HepG2 (cell line): ENCODE results near the gene ZFAND2B. TPM values are rescaled to one million over a fixed set of nuclear protein-coding genes. Genes with fewer than 3 reads are reported as not detected.

Experiments
- ATAC-seq: fragments of 200-7000 bp; cut with Tn5 transposase; 3 replicates; pipeline ENCODE4 v1.9.1; 2020; ENCODE audit warnings: mild to moderate bottlenecking, moderate library complexity
- BruUV-seq: library from RNA; stranded (reverse); fragments of 400-500 nt; replicated peaks from 2 replicates; lab custom pipeline; 2021; lab: Mats Ljungman, UMichigan
- CTCF ChIA-PET: fragments of 300-600 bp; formaldehyde crosslinking; extraction: SDS; loops from one replicate; lab custom pipeline; 2021; ENCODE audit warnings: low total read pairs, inconsistent platforms, low intra/inter-chr PET ratio; lab: Yijun Ruan, JAX
- POLR2A ChIA-PET: fragments of 350-600 bp; sonication (Branson Sonifier 250); formaldehyde crosslinking; loops from one replicate; lab custom pipeline; 2020; ENCODE audit warnings: antibody characterized with exemption, inconsistent platforms; lab: Yijun Ruan, JAX
- DNase-seq: peaks from one replicate; pipeline ENCODE4 v3.0.0-alpha.2; 2015; ENCODE audit warnings: low spot score
- FAIRE-seq: peaks from 3 replicates; lab custom pipeline; 2011; peaks lifted over from hg19 to GRCh38; lab: Jason Lieb, UNC
- H2AFZ ChIP-seq: one replicate; pipeline ENCODE4 v1.6.1; 2011; ENCODE audit warnings: low read length, inconsistent platforms
- H3K27ac ChIP-seq: fragments of 300-600 bp; 3 replicates; pipeline ENCODE4 v1.8.0; 2011; ENCODE audit warnings: mixed run types, mild to moderate bottlenecking, mixed read lengths, low read length, inconsistent platforms; ENCODE audit not compliant: insufficient read depth; ENCODE audit errors: extremely low read length
- H3K27me3 ChIP-seq, 2 experiments: fragments of 200-600 bp in 1 of 2; 2 replicates in 1 of 2; 3 replicates in 1 of 2; pipeline versions ENCODE4 v1.6.0 to v1.8.0; 2011; ENCODE audit warnings: low read length in 2 of 2, mild to moderate bottlenecking in 2 of 2, moderate library complexity in 2 of 2, inconsistent platforms in 1 of 2; ENCODE audit not compliant: insufficient read depth in 2 of 2, control insufficient read depth in 1 of 2
- H3K36me3 ChIP-seq, 2 experiments: fragments of 200-600 bp in 1 of 2; replicated peaks in 1 of 2; 2 replicates in 1 of 2; 3 replicates in 1 of 2; pipeline versions ENCODE4 v1.5.1 to v1.8.0; 2011; ENCODE audit warnings: low read length in 2 of 2, inconsistent platforms in 1 of 2; ENCODE audit not compliant: insufficient read depth in 2 of 2, control insufficient read depth in 1 of 2
- H3K4me1 ChIP-seq: 2 replicates; pipeline ENCODE4 v1.5.1; 2012; ENCODE audit warnings: low read length, inconsistent platforms; ENCODE audit not compliant: insufficient read depth
- H3K4me2 ChIP-seq: 2 replicates; pipeline ENCODE4 v1.6.0; 2011; ENCODE audit warnings: low read depth, low read length, inconsistent platforms
- H3K4me3 ChIP-seq, 3 experiments: fragments of 200-600 bp in 1 of 3; sonication (generic), shearing (Covaris generic) in 1 of 3; replicated peaks in 1 of 3; 2 replicates each; pipeline ENCODE4 v1.5.1; 2011 to 2016; ENCODE audit warnings: low read length in 3 of 3, inconsistent platforms in 2 of 3, low read depth in 2 of 3, mild to moderate bottlenecking in 2 of 3, control low read depth in 1 of 3, mixed read lengths in 1 of 3; ENCODE audit not compliant: insufficient read depth in 1 of 3
- H3K79me2 ChIP-seq: one replicate; pipeline ENCODE4 v1.6.1; 2011; ENCODE audit warnings: low read length, inconsistent platforms; ENCODE audit not compliant: insufficient read depth
- H3K9ac ChIP-seq: 2 replicates; pipeline ENCODE4 v1.6.0; 2011; ENCODE audit warnings: mild to moderate bottlenecking, low read depth, low read length, inconsistent platforms; ENCODE audit not compliant: insufficient read depth
- H3K9me3 ChIP-seq: 2 replicates; pipeline ENCODE4 v1.5.1; 2012; ENCODE audit warnings: mild to moderate bottlenecking, low read length
- H4K20me1 ChIP-seq: 2 replicates; pipeline ENCODE4 v1.6.0; 2011; ENCODE audit warnings: inconsistent platforms, mild to moderate bottlenecking, low read length, moderate library complexity; ENCODE audit not compliant: insufficient read depth
- FOXO4 ChIP-seq: sonication (generic); formaldehyde crosslinking; conservative IDR thresholded peaks from 2 replicates; pipeline ENCODE4 v1.8.1; 2023; ENCODE audit warnings: missing genetic modification reagents
- HNRNPLL ChIP-seq: fragments of 200-400 bp; formaldehyde crosslinking; IDR thresholded peaks from 2 replicates; pipeline ENCODE4 v1.6.1; 2017; ENCODE audit warnings: mild to moderate bottlenecking, low read depth, low read length; ENCODE audit not compliant: poor library complexity, severe bottlenecking
- MLXIP ChIP-seq: sonication (generic); formaldehyde crosslinking; IDR thresholded peaks from 2 replicates; pipeline ENCODE4 v1.9.0; 2021; ENCODE audit warnings: missing genetic modification reagents, borderline replicate concordance
- PCBP1 ChIP-seq: fragments of 200-400 bp; formaldehyde crosslinking; IDR thresholded peaks from 2 replicates; pipeline ENCODE4 v1.6.1; 2017; ENCODE audit warnings: mild to moderate bottlenecking, low read depth, low read length, borderline replicate concordance
- SIX4 ChIP-seq: sonication (generic); formaldehyde crosslinking; IDR thresholded peaks from 2 replicates; pipeline ENCODE4 v1.4.0; 2020; ENCODE audit warnings: missing genetic modification reagents
- ZBTB46 ChIP-seq: sonication (generic); formaldehyde crosslinking; IDR thresholded peaks from 2 replicates; pipeline ENCODE4 v1.4.0; 2020; ENCODE audit warnings: mild to moderate bottlenecking, missing genetic modification reagents, borderline replicate concordance
- ZMAT3 ChIP-seq: sonication (generic); formaldehyde crosslinking; conservative IDR thresholded peaks from 2 replicates; pipeline ENCODE4 v1.7.0; 2021; ENCODE audit warnings: missing genetic modification reagents
- ZNF207 ChIP-seq: fragments of 450-650 bp; IDR thresholded peaks from 2 replicates; pipeline ENCODE4 v1.6.1; 2016; ENCODE audit warnings: antibody characterized with exemption, borderline replicate concordance
- ZNF296 ChIP-seq: sonication (generic); formaldehyde crosslinking; conservative IDR thresholded peaks from 2 replicates; pipeline ENCODE4 v1.5.0; 2020; ENCODE audit warnings: mild to moderate bottlenecking, missing genetic modification reagents
- ZNF547 ChIP-seq: sonication (generic); formaldehyde crosslinking; IDR thresholded peaks from 2 replicates; pipeline ENCODE4 v1.5.1; 2020; ENCODE audit warnings: mild to moderate bottlenecking, missing genetic modification reagents
- ZNF674 ChIP-seq: sonication (generic); formaldehyde crosslinking; IDR thresholded peaks from 2 replicates; pipeline ENCODE4 v1.5.0; 2020; ENCODE audit warnings: low read depth, mild to moderate bottlenecking, missing genetic modification reagents
- WGBS: methylation state at CpG from one replicate; pipeline ENCODE4 v1.1.6; 2017; ENCODE audit warnings: low lambda C conversion rate; 5-methylcytosine and 5-hydroxymethylcytosine counted together
- in situ Hi-C: cut with HindIII; loops from 2 replicates; pipeline ENCODE4 v1.10.0; 2017; ENCODE audit warnings: low pct_unique_long_range_greater_than_20kb; ENCODE audit not compliant: extremely low pct_ligation_motif_present
- intact Hi-C: fragments of 100-400 bp; cut with micrococcal nuclease; formaldehyde crosslinking; loops from one replicate; pipeline ENCODE4 v1.10.0; 2022; ENCODE audit not compliant: unreplicated experiment
- polyA plus RNA-seq, 8 experiments: library from polyadenylated mRNA; depleted of rRNA in 3 of 8; stranded (reverse) in 7 of 8; unstranded in 1 of 8; fragments of >200 nt; fragmentation: Illumina TruSeq in 4 of 8; extraction: Trizol in 4 of 8; gene quantifications; 2 replicates each; pipeline versions ENCODE4 v1.2.1 to v1.2.3, GENCODE V29; 2011 to 2016; ENCODE audit warnings: low read depth in 4 of 8, missing spikeins in 1 of 8, mixed read lengths in 1 of 8; ENCODE audit not compliant: insufficient read depth in 1 of 8
- total RNA-seq, 5 experiments: library from RNA; depleted of rRNA; stranded (reverse); fragments of >200 nt; fragmentation: Illumina TruSeq; extraction: Trizol; gene quantifications; 2 replicates each; pipeline ENCODE4 v1.2.3, GENCODE V29; 2016; ENCODE audit warnings: low read depth in 1 of 5
- TF ChIP-seq, protein P1 (sequence below): sonication (generic); formaldehyde crosslinking; IDR thresholded peaks from 2 replicates; pipeline ENCODE4 v1.5.1; 2020; ENCODE audit warnings: mild to moderate bottlenecking, moderate library complexity, missing genetic modification reagents
- TF ChIP-seq, protein P2 (sequence below): sonication (generic); formaldehyde crosslinking; IDR thresholded peaks from 2 replicates; pipeline ENCODE4 v1.4.0; 2020; ENCODE audit warnings: missing genetic modification reagents

ZFAND2B gene
- total and polyA plus RNA-seq, 2 of the 13 experiments (the other 11 are each of a cell fraction or from before 2014, with no cell fraction given): 53.3 to 115 TPM

DNA sequence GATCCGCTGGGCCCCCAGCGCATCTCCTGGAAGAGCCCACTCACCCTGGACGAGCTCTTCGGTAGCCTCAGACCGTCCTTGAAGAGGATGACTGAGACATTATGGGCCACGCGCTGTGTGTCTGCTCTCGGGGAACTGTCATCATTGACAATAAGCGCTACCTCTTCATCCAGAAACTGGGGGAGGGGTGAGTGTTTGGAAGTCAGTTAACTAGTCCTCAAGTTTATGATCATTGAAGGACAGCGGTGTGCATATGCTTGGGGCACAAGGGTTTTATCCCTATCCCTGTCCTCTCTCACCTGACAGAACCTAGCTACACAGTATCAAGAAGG is 39.3 kb downstream of the ZFAND2B start:
- POLR2A ChIA-PET: interaction anchor here (0.6 to 3.2 kb wide), 18 partner anchors 9 to 142 kb away, joined by 3 to 69 read pairs (median 15); partner anchors contain the start of genes ABCB6, ANKZF1, ATG9A and CNPPD1
- ATAC-seq (no peak), DNase-seq (no peak), FAIRE-seq (peak; percentile 60)
- H3K27ac ChIP-seq: peak overlapping the region; percentile 72
- H4K20me1 ChIP-seq: no peaks in the 10 kb centered on the region
- BruUV-seq: no TSS peak
- peak overlapping the region; percentile 90 for H3K9ac ChIP-seq
- peaks cover 14% of the 10 kb centered on the region for H3K79me2 ChIP-seq
- no peaks in the 10 kb centered on the region; a peak in 1 of 5 replicates for H3K27me3 ChIP-seq
- peak overlapping the region; percentile 90 for H3K4me2 ChIP-seq
- 17% methylated on average over 9 of the region's 10 CpGs for WGBS
- H3K9me3 ChIP-seq: no peaks in the 10 kb centered on the region
- H3K36me3 ChIP-seq: peaks cover 1 to 13% of the 10 kb centered on the region in 2 experiments; a peak in 4 of 5 replicates
- H2AFZ ChIP-seq: no peak overlapping the region
- intact Hi-C loops: loop anchor here (1.0 kb wide), 1 partner anchor 17 kb away; the partner anchor contains the start of genes ANKZF1 and ATG9A
- H3K4me1 ChIP-seq: peaks cover 59% of the 10 kb centered on the region
- in situ Hi-C loops: no loop called here
- CTCF ChIA-PET: no interaction called here
- H3K4me3 ChIP-seq: peak overlapping the region; percentile 88 to 97 (median 93)
- TF ChIP-seq ZNF296 (CRISPR knock-in tag) (0 out of 2 replicates have a peak, but pooled peaks have one; percentile 61), SIX4 (CRISPR knock-in tag) (no peak), PCBP1 (no peak), ZMAT3 (CRISPR knock-in tag) (0 out of 2 replicates have a peak, but pooled peaks have one; percentile 6), ZNF547 (CRISPR knock-in tag) (no peak), ZNF674 (no peak), ZNF207 (no peak), HNRNPLL (no peak), ZBTB46 (CRISPR knock-in tag) (no peak), MLXIP (CRISPR knock-in tag) (no peak), FOXO4 (CRISPR knock-in tag) (no peak)
- TF ChIP-seq, protein P1, sequence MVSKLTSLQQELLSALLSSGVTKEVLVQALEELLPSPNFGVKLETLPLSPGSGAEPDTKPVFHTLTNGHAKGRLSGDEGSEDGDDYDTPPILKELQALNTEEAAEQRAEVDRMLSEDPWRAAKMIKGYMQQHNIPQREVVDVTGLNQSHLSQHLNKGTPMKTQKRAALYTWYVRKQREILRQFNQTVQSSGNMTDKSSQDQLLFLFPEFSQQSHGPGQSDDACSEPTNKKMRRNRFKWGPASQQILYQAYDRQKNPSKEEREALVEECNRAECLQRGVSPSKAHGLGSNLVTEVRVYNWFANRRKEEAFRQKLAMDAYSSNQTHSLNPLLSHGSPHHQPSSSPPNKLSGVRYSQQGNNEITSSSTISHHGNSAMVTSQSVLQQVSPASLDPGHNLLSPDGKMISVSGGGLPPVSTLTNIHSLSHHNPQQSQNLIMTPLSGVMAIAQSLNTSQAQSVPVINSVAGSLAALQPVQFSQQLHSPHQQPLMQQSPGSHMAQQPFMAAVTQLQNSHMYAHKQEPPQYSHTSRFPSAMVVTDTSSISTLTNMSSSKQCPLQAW (CRISPR knock-in tag): no peak
- TF ChIP-seq, protein P2, sequence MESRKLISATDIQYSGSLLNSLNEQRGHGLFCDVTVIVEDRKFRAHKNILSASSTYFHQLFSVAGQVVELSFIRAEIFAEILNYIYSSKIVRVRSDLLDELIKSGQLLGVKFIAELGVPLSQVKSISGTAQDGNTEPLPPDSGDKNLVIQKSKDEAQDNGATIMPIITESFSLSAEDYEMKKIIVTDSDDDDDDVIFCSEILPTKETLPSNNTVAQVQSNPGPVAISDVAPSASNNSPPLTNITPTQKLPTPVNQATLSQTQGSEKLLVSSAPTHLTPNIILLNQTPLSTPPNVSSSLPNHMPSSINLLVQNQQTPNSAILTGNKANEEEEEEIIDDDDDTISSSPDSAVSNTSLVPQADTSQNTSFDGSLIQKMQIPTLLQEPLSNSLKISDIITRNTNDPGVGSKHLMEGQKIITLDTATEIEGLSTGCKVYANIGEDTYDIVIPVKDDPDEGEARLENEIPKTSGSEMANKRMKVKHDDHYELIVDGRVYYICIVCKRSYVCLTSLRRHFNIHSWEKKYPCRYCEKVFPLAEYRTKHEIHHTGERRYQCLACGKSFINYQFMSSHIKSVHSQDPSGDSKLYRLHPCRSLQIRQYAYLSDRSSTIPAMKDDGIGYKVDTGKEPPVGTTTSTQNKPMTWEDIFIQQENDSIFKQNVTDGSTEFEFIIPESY: no peak
